ENCODE data around the gene LUC7L. TPM values are rescaled to one million over a fixed set of nuclear protein-coding genes. Genes with fewer than 3 reads are reported as not detected.

LUC7L gene
- total RNA-seq, 2 experiments from 2014 or later, result 94.8 to 98.4 TPM

DNA sequence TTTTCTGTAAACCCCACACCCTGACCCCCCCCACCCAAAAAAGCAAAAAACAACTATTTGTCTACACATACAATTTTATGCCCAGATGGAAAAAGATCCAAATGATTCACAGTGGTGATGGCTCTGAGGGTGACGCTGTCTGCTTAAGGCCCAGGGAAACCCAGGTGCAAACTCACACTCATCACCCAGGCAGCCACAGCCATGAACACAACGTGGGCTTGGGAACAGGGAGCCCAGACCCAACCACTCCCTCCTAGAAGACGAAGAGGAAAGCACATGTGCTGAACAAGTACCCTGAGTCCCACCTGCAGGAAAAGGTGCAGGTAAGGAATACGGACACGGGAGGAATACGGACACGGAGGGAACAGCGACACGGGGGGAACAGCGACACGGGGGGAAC lies 43.6 kb downstream of the LUC7L start:
- Histone ChIP-seq H3K27me3 (ENCODE audit: control insufficient read depth in 1 of 2, insufficient read depth in 2 of 2, low read length in 2 of 2) (peaks cover 0 to 2% of the 10 kb centered on the region in 2 experiments), H3K9me3 (ENCODE audit: control insufficient read depth in 1 of 2, insufficient read depth in 1 of 2, low read length in 2 of 2) (no peaks in the 10 kb centered on the region), H3K4me1 (ENCODE audit: insufficient read depth, low read length) (peaks cover 16% of the 10 kb centered on the region), H3K36me3 (ENCODE audit: insufficient read depth, low read length) (peaks cover 32% of the 10 kb centered on the region), H3K27ac (ENCODE audit: low read depth in 1 of 2, low read length in 2 of 2) (no peak overlapping the region), H3K4me3 (ENCODE audit: low read length) (no peak overlapping the region)
- Mint-ChIP-seq H3K4me1 (ENCODE audit: low read depth) (peaks cover 6% of the 10 kb centered on the region), H3K9me3 (no peaks in the 10 kb centered on the region), H3K27me3 (no peaks in the 10 kb centered on the region), H3K36me3 (ENCODE audit: low read depth) (peaks cover 33% of the 10 kb centered on the region), H3K27ac (no peak overlapping the region), H3K4me3 (no peak overlapping the region)
- DNase-seq (no peak), ATAC-seq (ENCODE audit: poor library complexity) (no peak)
- no peak for TF ChIP-seq CTCF (IDR thresholded peaks at IDR 0.05)
- intact Hi-C loops (cut with DNase I, micrococcal nuclease), result no loop called here
- ChIA-PET POLR2A (no interaction called here), CTCF (no interaction called here)

DNA sequence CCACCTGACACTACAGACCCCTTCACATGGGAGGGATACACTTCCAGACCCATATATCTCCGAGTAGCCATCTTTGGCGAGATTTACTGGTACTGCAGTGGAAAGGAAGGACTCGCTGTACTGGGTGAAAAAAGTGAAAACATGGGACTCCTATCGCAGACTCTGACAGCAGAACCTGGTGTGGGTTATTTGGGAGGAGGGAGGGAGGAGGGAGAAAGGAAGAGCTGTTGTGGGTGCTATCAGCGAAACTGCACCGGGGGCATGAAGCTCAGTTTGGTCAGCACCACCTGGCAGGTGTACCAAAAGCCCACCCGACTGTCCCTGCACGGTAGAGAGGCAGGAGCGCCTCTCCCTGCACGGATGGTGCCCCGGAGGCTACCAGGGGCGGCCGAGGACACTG lies 44.0 kb downstream of the LUC7L start:
- H3K4me3 Mint-ChIP-seq, result no peak overlapping the region
- H3K36me3 ChIP-seq (ENCODE audit: insufficient read depth, low read length), result peaks cover 27% of the 10 kb centered on the region
- H3K27me3 Mint-ChIP-seq, result no peaks in the 10 kb centered on the region
- peaks cover 28% of the 10 kb centered on the region for H3K36me3 Mint-ChIP-seq (ENCODE audit: low read depth)
- no peak overlapping the region for H3K27ac Mint-ChIP-seq
- no peak overlapping the region for H3K4me3 ChIP-seq (ENCODE audit: low read length)
- ATAC-seq (ENCODE audit: poor library complexity) (no peak), DNase-seq (no peak)
- peaks cover 21% of the 10 kb centered on the region for H3K4me1 ChIP-seq (ENCODE audit: insufficient read depth, low read length)
- POLR2A ChIA-PET, result no interaction called here
- H3K27me3 ChIP-seq (ENCODE audit: control insufficient read depth in 1 of 2, insufficient read depth in 2 of 2, low read length in 2 of 2), result peaks cover 0 to 5% of the 10 kb centered on the region in 2 experiments
- H3K4me1 Mint-ChIP-seq (ENCODE audit: low read depth), result peaks cover 6% of the 10 kb centered on the region
- CTCF ChIA-PET, result no interaction called here
- H3K9me3 Mint-ChIP-seq, result no peaks in the 10 kb centered on the region
- H3K9me3 ChIP-seq (ENCODE audit: control insufficient read depth in 1 of 2, insufficient read depth in 1 of 2, low read length in 2 of 2), result no peaks in the 10 kb centered on the region
- intact Hi-C loops (cut with DNase I, micrococcal nuclease), result no loop called here
- no peak for TF ChIP-seq CTCF (IDR thresholded peaks at IDR 0.05)
- no peak overlapping the region for H3K27ac ChIP-seq (ENCODE audit: low read depth in 1 of 2, low read length in 2 of 2)

- H3K4me3 Mint-ChIP-seq, result no peak overlapping the region
- CTCF ChIA-PET, result no interaction called here
Measured at GRCh38 chr16:183005-183404, 46.2 kb downstream of the LUC7L start.

More at GRCh38 chr16:183005-183404, 46.2 kb downstream of the LUC7L start:
- no peak for TF ChIP-seq CTCF (IDR thresholded peaks at IDR 0.05)
- H3K4me1 Mint-ChIP-seq (ENCODE audit: low read depth), result no peaks in the 10 kb centered on the region
- ATAC-seq (ENCODE audit: poor library complexity), result no peak
- H3K27ac ChIP-seq (ENCODE audit: low read depth in 1 of 2, low read length in 2 of 2), result no peak overlapping the region
- no peak overlapping the region for H3K4me3 ChIP-seq (ENCODE audit: low read length)
- peaks cover 17 to 22% of the 10 kb centered on the region in 2 experiments for H3K27me3 ChIP-seq (ENCODE audit: control insufficient read depth in 1 of 2, insufficient read depth in 2 of 2, low read length in 2 of 2)
- H3K27ac Mint-ChIP-seq, result no peak overlapping the region
- H3K9me3 Mint-ChIP-seq, result no peaks in the 10 kb centered on the region
- peaks cover 21% of the 10 kb centered on the region for H3K4me1 ChIP-seq (ENCODE audit: insufficient read depth, low read length)
- peaks cover 8% of the 10 kb centered on the region for H3K36me3 ChIP-seq (ENCODE audit: insufficient read depth, low read length)
- POLR2A ChIA-PET, result no interaction called here
- peaks cover 19% of the 10 kb centered on the region for H3K27me3 Mint-ChIP-seq
- H3K36me3 Mint-ChIP-seq (ENCODE audit: low read depth), result peaks cover 10% of the 10 kb centered on the region
- DNase-seq, result no peak
- H3K9me3 ChIP-seq (ENCODE audit: control insufficient read depth in 1 of 2, insufficient read depth in 1 of 2, low read length in 2 of 2), result peaks cover 0 to 4% of the 10 kb centered on the region in 2 experiments
- intact Hi-C loops (cut with DNase I, micrococcal nuclease), result no loop called here

Measured in CD4-positive, alpha-beta T cell (primary cell).